Measurements from ENCODE around the gene MAP3K14.

DNA sequence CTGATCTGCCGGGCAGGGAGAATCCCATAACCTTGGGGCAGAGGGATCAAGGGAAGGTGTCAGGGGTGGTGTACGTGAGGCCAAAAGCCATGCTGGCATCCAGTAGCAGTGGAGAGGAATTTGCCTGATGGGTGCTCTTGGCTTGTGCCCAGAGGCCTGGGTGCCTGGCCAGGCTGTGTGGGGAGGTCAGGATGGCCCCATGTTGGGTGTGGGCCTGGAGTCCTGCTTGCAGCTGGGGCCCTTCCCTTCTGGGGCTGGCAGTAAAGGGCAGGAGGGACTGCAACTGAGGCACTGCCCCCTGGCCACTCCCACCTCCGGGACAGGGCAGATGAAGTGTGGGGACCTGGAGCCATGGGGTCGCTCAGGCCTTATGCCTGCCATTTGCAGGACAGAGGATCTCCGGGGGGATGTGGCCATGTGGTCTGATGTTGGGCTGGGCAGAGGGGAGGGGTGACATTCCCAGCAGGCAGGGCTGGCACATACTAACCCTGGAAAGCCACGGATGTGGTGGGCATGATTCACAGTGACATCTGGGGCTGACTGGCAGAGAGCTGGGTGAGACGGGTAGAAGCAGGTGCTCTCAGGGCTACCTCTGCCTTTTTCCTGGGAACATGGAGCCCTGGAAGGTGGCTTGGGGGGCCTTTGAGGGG is 91.6 kb downstream of the MAP3K14 start:
- no peak for TF ChIP-seq CTCF (IDR thresholded peaks at IDR 0.05; ENCODE audit: low read depth, low read length)
- no peak for TF ChIP-seq EZH2phosphoT487 (IDR thresholded peaks at IDR 0.05; ENCODE audit: low read depth)
